ENCODE measurements around the gene MIAT.
"Not testable (repeated sequence)": the region's sequence is repeated elsewhere in the genome, so short reads cannot be mapped to it uniquely, and the experiment has no call there.

The MIAT gene

DNA sequence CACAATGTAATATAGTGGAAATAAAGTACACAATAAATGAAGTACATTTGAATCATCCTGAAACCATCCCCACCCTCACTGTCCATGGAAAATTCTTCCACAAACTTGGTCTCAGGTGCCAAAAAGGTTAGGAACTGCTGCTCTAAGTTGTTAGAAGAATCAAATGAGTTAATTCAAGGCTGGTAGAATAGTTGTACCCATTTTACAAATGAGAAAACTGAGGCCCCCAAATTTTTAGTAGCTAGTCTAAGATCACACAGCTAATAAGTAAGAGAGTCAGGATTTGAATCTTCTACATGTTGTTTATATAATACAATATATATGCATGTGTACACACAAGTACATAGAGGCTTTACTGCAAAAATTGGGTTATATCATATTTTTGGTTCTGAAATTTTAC, 43.1 kb downstream of the MIAT start:
- DNase-seq (ENCODE audit: low read depth in 2 of 2) = no peak

DNA sequence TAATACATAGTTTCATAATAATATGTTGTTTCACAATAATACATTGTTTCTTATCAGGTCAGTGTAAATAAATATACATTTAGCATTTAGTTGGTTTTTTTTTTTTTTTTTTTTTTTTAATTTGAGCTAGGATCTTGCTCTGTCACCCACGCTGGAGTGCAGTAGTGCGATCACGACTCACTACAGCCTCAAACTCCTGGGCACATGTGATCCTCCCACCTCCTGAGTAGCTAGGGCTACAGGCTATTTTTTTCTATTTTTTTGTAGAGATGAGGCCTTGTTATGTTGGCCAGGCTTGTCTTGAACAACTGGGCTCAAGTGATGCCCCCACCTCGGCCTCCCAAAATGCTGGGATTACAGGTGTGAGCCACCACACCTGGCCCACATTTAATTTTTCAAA, 43.5 kb downstream of the MIAT start:
- DNase-seq (ENCODE audit: low read depth in 2 of 2) = no peak

DNA sequence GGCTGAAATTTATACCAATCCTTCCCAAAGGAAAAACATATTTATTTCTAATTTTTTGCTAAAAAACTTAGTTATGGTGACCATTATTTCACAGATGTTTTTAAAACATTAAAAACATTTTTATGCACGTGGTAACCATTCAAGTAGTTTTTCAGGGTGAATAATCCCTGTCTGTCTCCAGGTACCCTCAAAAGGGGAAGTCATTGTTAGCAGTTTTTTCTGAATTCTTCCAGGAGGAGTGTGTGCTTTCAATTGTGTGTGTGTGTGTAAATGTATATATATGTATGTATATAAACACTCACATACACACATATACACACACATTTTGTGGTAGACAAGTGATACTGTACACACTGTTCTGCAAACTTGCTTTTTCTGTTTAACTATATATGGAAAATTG, 43.9 kb downstream of the MIAT start:
- DNase-seq (ENCODE audit: low read depth in 2 of 2) = no peak

DNA sequence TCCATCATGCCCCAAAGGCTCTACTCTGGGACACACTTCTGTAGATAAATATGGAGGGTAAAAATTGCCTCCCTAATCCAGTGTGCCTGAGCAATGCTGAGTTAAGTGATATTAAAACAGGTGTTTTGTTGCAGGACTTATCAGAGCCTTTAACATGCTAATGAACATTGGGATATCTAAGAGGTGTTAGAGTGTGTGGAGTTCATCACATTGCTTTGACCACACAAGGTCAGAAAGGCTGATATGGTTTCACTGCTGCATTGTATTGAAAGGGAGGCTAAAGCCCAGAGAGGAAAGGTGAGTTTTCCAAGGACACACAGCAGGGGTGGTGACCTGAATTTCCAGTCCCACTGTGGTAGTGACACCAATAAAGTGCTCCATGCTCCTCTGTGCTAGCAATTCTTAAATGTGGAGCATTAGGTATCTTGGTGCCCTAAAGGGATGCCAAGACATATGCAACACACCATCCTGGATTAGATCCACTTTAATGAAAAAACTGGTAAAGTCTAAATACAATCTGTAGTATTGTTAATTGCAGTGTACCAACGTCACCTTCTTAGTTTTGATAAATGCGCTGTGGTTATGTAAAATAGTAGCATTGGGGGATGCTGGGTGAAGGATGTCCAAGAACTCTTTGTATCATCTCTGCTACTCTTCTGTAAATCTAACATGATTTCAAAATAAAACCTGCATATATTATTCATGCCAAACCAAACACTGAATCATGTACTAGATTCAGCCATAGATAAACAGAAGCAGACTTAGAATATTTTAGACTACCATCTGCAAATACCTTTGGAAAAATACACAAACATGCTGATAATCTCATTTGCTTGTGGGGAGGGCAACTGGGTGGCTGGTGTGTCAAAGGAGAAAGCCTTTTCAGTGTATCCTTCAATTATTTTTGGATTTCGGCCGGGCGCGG, 45.8 kb downstream of the MIAT start:
- no peak for DNase-seq (ENCODE audit: low read depth in 2 of 2)

DNA sequence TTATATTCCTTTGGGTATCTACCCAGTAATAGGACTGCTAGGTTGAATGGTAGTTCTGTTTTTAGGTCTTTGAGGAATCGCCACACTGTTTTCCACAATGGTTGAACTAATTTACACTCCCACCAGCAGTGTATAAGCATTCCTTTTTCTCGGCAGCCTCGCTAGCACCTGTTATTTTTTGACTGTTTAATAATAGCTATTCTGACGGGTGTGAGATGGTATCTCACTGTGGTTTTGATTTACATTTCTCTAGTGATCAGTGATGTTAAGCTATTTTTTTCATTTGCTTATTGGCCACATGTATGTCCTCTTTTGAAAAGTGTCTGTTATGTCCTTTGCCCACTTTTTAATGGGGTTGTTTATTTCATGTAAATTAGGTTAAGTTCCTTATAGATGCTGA, 48.0 kb downstream of the MIAT start:
- DNase-seq (ENCODE audit: low read depth in 2 of 2) = not testable (repeated sequence)

DNA sequence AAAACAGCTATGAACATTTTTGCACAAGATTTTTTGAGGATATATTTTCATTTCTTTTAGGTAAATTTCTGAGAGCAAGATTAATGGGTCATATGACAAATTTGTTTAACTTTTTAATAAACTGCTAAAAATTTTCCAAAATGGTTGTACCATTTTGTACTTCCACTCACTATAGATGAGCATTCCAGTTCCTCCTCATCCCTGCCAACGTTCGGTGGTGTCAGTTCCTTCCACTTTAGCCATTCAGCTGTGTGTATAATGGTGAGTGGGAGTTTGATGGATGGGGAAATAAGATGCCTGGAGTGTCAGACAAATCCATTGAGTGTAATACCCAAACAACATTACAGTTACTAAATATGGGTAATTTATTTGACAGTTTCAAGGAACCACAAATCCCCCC, 49.7 kb downstream of the MIAT start:
- DNase-seq (ENCODE audit: low read depth in 2 of 2) = no peak

DNA sequence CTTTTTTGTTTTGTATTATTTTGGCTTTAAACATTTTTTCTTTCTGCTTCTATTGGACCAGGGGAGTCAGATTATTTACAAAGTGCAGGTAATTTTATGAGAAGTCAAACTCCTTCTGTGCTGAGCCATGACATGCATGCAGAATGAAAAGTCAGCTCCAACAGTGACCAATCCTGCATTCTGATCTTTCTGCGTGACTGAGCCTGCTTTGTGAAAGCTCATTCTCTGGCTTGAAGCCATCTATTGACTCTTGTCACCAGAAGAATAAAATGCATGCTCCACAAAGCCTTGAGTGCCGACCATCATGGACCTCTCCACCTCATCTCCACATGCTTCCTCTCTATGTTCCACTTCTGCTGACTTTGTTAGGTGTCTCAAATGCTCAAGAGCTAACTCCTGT, 50.2 kb downstream of the MIAT start:
- DNase-seq (ENCODE audit: low read depth in 2 of 2) = no peak

DNA sequence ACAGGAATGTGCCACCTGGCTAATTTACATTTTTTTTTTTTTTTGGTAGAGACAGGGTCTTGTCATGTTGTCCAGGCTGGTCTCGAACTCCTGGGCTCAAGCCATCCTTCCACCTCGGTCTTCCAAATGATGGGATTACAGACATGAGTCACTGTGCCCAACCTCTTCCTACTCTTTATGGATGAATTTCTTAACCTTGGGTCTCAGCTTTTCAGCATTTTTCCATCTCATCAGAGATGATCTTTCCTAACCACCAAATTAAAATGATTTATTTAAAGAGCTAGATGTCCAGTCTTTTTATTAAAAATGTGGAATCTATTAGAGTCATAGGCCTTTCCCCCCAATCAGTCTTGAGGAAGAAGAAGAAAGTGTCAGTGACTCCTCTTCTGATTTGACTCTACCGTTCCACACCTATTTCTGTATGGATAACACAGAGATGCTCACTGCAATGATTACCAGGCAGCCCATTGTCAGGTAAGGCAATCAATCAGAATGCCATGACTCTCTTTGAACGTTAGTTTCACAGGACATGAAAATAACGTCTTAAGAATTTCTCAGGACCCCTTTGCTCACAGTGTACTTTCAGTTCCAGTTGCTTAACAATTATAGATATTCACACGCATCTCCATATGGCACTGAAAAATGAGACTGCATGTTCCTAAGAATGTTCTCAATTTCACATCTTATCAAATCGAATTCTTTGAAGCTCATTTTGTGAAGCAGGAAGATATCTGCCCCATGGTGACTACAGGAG, 51.0 kb downstream of the MIAT start:
- no peak for DNase-seq (ENCODE audit: low read depth in 2 of 2)

DNA sequence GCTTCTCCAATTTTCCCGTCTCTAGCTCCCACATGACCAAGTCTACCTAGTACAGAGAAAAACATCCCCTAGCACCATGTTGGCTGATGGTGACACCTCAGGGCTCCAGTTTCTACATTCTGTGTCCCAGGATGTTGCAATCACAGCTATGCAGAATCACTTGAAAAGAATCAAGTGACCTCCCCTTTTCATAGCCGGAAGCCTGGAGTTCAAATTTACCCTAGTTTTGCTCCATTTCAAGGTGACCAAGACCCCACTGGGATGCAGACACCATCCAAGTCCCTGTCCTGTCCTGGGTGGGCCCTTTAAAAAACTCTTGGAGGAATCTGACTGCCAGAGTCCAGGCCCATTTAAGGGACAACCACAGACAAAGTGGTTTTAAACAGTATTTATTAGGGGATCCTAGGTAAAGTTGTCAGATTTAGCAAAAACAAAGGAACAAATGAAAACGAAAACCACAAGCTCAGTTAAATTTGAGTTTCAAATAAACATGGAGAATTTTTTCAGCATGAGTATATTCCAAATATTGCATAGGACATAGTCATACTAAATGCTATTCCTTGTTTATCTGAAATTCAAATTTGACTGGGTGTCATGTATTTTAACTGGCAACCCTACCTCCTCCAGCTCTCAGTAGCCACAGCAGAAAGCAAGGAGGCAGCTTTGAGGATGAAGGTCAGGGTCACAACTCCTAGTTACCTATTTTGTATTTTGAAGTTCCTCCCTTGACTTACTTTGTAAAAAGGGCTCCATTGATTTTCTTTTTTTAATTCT, 52.4 kb downstream of the MIAT start:
- no peak for DNase-seq (ENCODE audit: low read depth in 2 of 2)

DNA sequence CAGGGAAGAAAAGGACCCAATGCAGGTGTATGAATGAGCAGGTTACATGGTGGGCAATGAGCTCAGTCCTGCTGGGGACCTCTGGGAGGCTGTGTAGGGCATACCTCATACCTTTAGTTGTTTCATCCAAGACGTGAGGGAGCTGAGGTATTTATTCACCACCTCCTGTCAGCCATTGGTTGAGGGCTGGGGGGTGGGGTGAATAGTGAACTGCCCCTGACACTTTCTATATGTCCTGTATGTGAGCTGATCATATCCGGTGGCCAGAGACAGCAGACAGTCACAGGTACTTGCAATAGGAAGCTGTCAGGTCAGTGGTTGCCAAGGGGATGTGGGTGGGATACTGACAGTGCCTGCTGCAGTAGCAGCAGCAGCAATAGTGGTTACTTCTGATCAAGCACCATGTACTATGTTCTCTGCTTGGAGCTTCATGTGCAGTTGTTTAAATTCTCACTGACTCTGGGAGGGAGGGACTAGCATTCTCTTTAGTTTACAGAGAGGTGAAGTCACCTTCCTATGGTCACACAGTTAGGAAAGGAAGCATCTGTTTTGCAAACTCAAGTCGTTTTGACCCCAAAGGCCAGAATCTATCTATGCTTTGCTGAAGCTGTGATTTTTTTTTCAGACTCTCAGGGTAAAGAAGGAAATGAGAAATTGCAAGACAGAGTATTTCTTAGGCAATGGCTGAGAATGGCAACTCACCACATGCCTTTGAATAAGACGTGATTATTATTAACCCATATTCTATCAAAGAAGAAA, 54.0 kb downstream of the MIAT start:
- no peak for DNase-seq (ENCODE audit: low read depth in 2 of 2)

DNA sequence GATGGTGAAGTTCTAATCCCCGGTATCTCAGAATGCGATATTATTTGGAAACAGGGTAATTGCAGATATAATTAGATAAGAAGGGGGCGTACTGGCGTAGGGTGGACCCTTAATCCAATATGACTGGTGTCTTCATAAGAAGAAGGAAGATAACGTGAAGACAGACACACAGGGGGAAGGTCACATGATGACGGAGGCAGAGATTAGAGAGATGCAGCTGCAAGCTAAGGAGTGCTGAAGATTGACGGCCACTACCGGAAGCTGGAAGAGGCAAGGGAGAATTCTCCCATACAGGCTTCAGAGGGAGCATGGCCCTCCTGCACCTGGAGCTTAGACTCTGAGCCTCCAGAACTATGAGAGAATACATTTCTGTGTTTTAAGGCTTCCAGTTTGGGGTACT, 54.8 kb downstream of the MIAT start:
- DNase-seq (ENCODE audit: low read depth in 2 of 2) = no peak

DNA sequence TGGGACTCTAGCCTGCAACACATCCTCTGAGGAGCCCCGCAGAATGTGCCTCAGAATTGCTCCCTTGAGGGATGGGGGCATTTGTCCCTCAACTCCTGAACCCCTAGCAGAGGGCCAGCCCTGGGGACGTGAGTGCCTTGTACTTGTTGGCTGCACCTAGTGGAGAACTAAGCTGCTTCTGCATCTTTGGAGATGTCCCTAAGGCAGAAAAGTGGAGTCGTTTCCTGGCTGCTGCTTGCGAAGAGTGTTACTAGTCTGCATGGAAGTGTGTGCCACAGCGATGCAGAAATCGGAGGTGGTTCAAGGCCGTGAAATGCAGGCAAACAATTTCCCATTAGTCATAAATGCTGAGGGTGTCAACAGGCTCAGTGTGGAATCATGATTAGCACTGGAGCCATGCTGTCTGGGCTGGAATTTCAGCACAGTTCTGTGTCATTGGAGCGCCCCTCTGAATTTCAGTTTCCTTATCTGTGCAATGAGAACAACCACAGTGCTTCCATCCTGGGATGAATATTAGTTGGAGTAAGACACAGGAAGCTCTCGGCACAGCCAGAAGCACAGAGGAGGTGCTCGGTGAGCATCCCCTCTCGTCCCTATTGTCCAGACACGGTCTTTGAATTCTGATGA, 56.5 kb downstream of the MIAT start:
- no peak for DNase-seq (ENCODE audit: low read depth in 2 of 2)

DNA sequence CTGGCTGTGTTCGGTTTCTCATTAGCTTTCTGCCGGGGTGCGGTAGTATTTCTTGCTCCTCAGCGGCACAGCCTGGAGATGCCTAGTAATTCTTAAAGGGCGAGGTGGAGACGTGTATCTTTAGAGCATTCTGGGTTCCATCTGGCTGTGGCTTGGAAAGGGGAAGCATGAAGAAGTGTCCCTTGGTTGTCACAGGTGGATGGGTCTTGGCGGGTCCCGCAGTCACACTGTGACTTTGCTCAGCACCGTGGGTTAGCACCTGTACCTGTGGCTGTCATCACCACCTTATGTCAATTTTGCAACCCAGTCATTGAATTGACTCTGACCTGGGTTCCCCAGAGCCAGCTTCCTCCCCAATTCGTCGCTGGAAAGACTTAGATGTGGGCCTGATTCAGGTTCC, 57.6 kb downstream of the MIAT start:
- no peak for DNase-seq (ENCODE audit: low read depth in 2 of 2)

DNA sequence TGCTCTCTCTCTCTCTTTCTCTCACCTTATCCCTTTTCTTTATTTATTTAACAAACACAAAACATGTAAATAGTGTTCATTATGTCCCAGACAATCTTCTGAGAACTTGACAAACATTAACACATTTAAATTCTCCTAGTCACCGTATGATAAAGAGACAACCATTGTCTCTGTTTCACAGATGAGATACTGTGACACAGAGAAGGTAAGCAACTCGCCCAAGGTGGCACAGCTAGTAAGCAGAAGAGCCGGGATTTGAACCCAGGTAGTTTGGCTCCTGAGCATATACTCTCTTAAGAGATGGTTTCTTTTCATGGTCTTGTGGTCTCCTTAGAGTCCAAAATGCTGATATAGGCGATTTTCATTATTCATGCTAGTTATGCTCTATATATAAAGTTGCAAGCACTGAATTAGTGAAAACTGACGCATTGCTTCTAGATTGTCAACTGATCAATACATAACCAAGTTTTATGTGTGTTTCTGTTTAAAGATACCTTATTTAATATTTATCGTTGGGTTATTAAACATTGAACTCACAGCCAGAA, 58.1 kb downstream of the MIAT start:
- DNase-seq (ENCODE audit: low read depth in 2 of 2) = no peak

DNA sequence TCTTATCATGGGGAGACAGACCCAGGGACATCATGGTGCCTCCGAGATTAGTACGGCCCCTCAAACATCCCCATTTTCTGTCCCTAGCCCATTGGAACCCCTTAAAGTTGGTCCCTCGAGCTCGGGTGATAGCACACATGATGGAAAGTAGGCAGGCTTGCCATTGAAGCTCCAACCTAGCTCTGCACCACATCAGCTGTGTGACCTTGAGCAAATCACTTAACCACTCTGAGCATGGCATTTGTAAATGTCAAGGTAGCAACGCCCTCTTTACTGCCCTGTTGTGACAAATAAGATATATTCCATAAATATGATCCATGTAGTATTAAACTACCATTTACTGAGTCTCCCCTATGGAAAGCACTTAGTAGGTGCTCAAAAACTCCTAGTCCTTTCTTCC, 61.1 kb downstream of the MIAT start:
- no peak for DNase-seq (ENCODE audit: low read depth in 2 of 2)

DNA sequence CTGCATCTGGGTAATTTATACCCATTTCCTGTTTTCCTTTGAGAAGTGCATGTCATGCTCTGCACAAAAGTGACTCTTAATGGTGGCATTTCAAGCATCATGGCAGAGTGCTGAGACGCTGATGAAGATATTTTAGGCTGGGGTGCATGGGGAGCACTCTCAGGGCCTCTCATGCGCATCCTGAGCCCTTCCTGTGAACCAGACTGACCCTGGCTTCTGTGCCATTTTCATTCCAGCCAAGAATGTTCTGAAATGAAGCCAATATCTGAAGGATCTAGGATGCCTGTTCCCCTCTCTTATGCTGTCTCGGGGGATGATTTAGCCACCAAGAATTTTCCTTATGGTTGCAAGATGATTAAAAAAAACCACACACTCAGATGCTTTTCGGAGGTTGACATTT, 61.5 kb downstream of the MIAT start:
- DNase-seq (ENCODE audit: low read depth in 2 of 2) = no peak

DNA sequence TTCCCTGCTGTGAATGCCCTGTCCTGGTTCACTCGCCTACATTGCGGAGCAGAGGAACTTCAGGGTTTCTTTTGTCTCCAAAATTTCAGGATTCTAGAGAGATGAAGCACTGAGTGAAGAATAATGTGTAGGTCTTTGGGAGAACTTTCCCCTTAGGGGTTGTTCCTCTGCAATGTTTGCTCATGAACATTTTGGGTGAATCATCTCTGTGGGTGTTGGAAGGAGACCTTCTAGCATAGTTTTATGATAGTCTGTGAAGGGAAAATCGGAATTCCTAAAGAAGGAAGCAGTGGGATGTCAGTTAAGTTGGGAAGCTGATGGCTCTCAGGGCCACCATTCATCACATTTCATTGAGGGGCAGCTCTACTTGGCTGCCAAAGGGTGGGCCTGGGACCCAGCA, 64.8 kb downstream of the MIAT start:
- DNase-seq (ENCODE audit: low read depth in 2 of 2) = no peak

DNA sequence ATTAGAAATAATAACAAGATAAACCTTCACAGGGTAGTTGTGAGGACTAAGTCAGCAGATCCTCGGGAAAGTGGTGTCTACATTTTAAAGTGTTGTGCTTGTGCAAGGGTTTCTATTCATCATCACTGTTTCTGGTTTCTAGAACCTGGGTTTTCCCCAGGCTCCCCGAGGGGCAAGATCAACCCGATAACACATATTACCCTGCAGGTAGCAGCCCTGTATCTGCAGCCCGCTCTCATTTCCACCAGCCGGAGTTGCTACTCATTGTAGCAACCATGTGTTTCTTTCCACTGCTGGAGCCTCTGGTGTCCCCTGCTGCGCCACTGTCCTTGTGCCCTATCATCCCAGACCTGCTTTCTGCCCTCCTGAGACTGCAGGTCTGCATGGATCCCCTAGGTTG, 67.0 kb downstream of the MIAT start:
- no peak for DNase-seq (ENCODE audit: low read depth in 2 of 2)

DNA sequence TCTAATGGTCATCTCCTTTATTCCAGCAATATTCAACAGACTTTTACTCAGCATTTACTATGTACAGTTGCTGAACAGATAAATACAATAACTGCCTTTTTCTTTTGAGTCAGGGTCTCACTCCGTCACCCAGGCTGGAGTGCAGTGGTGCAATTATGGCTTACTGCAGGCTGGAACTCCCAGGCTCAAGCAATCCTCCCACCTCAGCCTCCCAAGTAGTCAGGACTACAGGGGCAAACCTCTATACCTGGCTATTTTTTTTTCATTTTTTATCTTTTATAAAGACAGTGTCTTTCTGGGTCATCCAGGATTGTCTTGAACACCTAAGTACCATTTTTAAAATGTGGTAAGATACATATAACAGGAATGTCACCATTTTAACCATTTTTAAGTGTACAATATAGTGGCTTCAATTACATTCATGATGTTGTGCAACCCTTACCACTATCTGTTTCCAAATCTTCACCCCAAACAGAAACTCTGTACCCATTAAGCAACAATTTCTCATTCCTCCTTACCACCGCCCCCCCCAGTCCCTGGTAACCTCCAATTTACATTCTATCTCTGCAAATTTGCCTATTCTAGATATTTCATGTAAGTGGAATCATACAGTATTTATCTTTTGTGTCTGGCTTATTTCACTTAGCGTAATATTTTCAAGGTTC, 67.8 kb downstream of the MIAT start:
- DNase-seq (ENCODE audit: low read depth in 2 of 2) = no peak
